Endothelial cell of umbilical vein (primary cell): ENCODE measurements around the gene KMT5B.

Source experiments
- EZH2 ChIP-seq: IDR thresholded peaks from 2 replicates; pipeline ENCODE4 v1.6.1; 2012; ENCODE audit warnings: borderline replicate concordance, low read depth, mild to moderate bottlenecking, moderate library complexity, low read length, inconsistent platforms; ENCODE audit not compliant: severe bottlenecking
- GATA2 ChIP-seq: IDR thresholded peaks from 2 replicates; pipeline ENCODE4 v1.7.0; 2011; ENCODE audit warnings: low read depth, mild to moderate bottlenecking, moderate library complexity, mixed read lengths, low read length; ENCODE audit not compliant: insufficient read length, insufficient read depth
- JUN ChIP-seq: IDR thresholded peaks from 2 replicates; pipeline ENCODE4 v1.6.1; 2011; ENCODE audit warnings: borderline replicate concordance, low read depth; ENCODE audit not compliant: insufficient read length, insufficient read depth
- MYC ChIP-seq: IDR thresholded peaks from one replicate; pipeline ENCODE4 v1.6.1; 2011; ENCODE audit warnings: mild to moderate bottlenecking, low read depth, low read length
- POLR2A ChIP-seq: IDR thresholded peaks from 2 replicates; pipeline ENCODE4 v1.6.1; 2012; ENCODE audit warnings: low read depth, mild to moderate bottlenecking, control low read depth, low read length
- POLR2AphosphoS5 ChIP-seq: IDR thresholded peaks from 2 replicates; pipeline ENCODE4 v1.6.1; 2012; ENCODE audit warnings: low read depth, mild to moderate bottlenecking, control low read depth, low read length, moderate library complexity; ENCODE audit not compliant: insufficient read depth
- TF ChIP-seq, protein P1 (sequence below), 2 donors: IDR thresholded peaks; 1 replicate in 1 of 2; 2 replicates in 1 of 2; pipeline ENCODE4 v1.5.1; 2011; ENCODE audit warnings: low read length in 2 of 2, mild to moderate bottlenecking in 2 of 2, moderate library complexity in 2 of 2, control low read depth in 1 of 2, inconsistent platforms in 1 of 2, low read depth in 1 of 2; ENCODE audit not compliant: insufficient read depth in 1 of 2; ENCODE audit errors: extremely low read depth in 1 of 2
- TF ChIP-seq, protein P2 (sequence below): IDR thresholded peaks from 2 replicates; pipeline ENCODE4 v1.6.1; 2011; ENCODE audit not compliant: insufficient read depth, insufficient read length

DNA sequence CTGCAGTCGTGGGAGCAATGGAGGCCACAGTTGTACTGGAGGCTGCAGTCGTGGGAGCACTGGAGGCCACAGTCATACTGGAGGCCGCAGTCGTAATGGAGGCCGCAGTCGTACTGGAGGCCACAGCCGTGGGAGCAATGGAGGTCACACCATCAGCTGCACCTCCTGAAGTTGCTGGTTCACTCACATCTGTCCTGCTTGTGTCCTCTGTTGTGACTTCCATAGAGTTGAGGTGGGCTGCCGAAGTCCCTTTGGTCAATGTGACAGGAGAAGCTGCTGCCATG lies 49.4 kb upstream of the KMT5B start:
- TF ChIP-seq, protein P1, sequence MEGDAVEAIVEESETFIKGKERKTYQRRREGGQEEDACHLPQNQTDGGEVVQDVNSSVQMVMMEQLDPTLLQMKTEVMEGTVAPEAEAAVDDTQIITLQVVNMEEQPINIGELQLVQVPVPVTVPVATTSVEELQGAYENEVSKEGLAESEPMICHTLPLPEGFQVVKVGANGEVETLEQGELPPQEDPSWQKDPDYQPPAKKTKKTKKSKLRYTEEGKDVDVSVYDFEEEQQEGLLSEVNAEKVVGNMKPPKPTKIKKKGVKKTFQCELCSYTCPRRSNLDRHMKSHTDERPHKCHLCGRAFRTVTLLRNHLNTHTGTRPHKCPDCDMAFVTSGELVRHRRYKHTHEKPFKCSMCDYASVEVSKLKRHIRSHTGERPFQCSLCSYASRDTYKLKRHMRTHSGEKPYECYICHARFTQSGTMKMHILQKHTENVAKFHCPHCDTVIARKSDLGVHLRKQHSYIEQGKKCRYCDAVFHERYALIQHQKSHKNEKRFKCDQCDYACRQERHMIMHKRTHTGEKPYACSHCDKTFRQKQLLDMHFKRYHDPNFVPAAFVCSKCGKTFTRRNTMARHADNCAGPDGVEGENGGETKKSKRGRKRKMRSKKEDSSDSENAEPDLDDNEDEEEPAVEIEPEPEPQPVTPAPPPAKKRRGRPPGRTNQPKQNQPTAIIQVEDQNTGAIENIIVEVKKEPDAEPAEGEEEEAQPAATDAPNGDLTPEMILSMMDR (IDR thresholded peaks at IDR 0.05; ENCODE audit: extremely low read depth in 1 of 2, insufficient read depth in 1 of 2, low read depth in 1 of 2, low read length in 2 of 2) = no peak
- TF ChIP-seq, protein P2, sequence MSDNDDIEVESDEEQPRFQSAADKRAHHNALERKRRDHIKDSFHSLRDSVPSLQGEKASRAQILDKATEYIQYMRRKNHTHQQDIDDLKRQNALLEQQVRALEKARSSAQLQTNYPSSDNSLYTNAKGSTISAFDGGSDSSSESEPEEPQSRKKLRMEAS = no peak
- TF ChIP-seq JUN (no peak), POLR2A (no peak), MYC (no peak), POLR2AphosphoS5 (no peak), EZH2 (no peak), GATA2 (no peak)
